ENCODE results near the gene KIF23. TPM values are rescaled to one million over a fixed set of nuclear protein-coding genes. Genes with fewer than 3 reads are reported as not detected.

The KIF23 gene
- total and polyA plus RNA-seq, 2 experiments from 2014 or later: 52.9 to 103 TPM

GRCh38 chr15:69482686-69483256 is 68.6 kb downstream of the KIF23 start:
- Histone ChIP-seq H3K27me3 (ENCODE audit: insufficient read depth) (no peaks in the 10 kb centered on the region), H3F3A (replicated peaks; ENCODE audit: low read depth) (no peaks in the 10 kb centered on the region), H3K79me2 (replicated peaks; ENCODE audit: insufficient read depth) (no peaks in the 10 kb centered on the region), H3K36me3 (ENCODE audit: insufficient read depth) (no peaks in the 10 kb centered on the region; the same call in 1 of the 2 replicates), H3K4me2 (no peak overlapping the region), H3K4me3 (no peak overlapping the region), H2AFZ (no peak overlapping the region), H4K20me1 (replicated peaks; ENCODE audit: insufficient read depth) (no peaks in the 10 kb centered on the region), H3K27ac (ENCODE audit: low read depth) (no peak overlapping the region), H3K4me1 (ENCODE audit: insufficient read depth) (no peaks in the 10 kb centered on the region), H3K9me2 (ENCODE audit: insufficient read depth) (no peaks in the 10 kb centered on the region)
- H3K4me1 Mint-ChIP-seq: no peaks in the 10 kb centered on the region; the same call in 2 of the 3 replicates
- H3K27ac Mint-ChIP-seq: no peak overlapping the region
- H3K27me3 Mint-ChIP-seq (ENCODE audit: insufficient read depth, low read depth, poor library complexity): peaks cover 9% of the 10 kb centered on the region
- no peak for DNase-seq (ENCODE audit: low spot score)
- no peak overlapping the region for H3K4me3 Mint-ChIP-seq
- peaks cover 14% of the 10 kb centered on the region; the same call in 2 of the 3 replicates for H3K9me3 Mint-ChIP-seq
- H3K36me3 Mint-ChIP-seq (ENCODE audit: low read depth): peaks cover 5% of the 10 kb centered on the region
- no peak for TF ChIP-seq POLR2AphosphoS5 (IDR thresholded peaks at IDR 0.05; ENCODE audit: low read depth)
- TF ChIP-seq ETS1 (IDR thresholded peaks at IDR 0.05): no peak
- TF ChIP-seq CTCF (conservative IDR thresholded peaks at IDR 0.05; ENCODE audit: low read depth in 2 of 2): no peak
- TF ChIP-seq NANOG (IDR thresholded peaks at IDR 0.05; ENCODE audit: borderline replicate concordance): no peak
- no peak for TF ChIP-seq EZH2 (IDR thresholded peaks at IDR 0.05; ENCODE audit: low read depth, unreplicated experiment)
- no peak for ATAC-seq

- peaks cover 11% of the 10 kb centered on the region for H3K27me3 Mint-ChIP-seq (ENCODE audit: insufficient read depth, low read depth, poor library complexity)
- TF ChIP-seq POLR2AphosphoS5 (IDR thresholded peaks at IDR 0.05; ENCODE audit: low read depth): no peak
- TF ChIP-seq REST (IDR thresholded peaks at IDR 0.05; ENCODE audit: unreplicated experiment): no peak
- TF ChIP-seq EZH2phosphoT487 (IDR thresholded peaks at IDR 0.05; ENCODE audit: unreplicated experiment): no peak
- no peak for TF ChIP-seq NANOG (IDR thresholded peaks at IDR 0.05; ENCODE audit: borderline replicate concordance)
- no peak for TF ChIP-seq CTCF (conservative IDR thresholded peaks at IDR 0.05; ENCODE audit: low read depth in 2 of 2)
- no peak for TF ChIP-seq EZH2 (IDR thresholded peaks at IDR 0.05; ENCODE audit: low read depth, unreplicated experiment)
- no peak for TF ChIP-seq ZNF114 (CRISPR knock-in tag; IDR thresholded peaks at IDR 0.05)
- no peak for TF ChIP-seq CREB1 (CRISPR knock-in tag; IDR thresholded peaks at IDR 0.05; ENCODE audit: low read depth)
These were observed 70.7 kb downstream of the KIF23 start for GRCh38 chr15:69484837-69485236.

More at GRCh38 chr15:69484837-69485236, 70.7 kb downstream of the KIF23 start:
- Histone ChIP-seq H2AFZ (no peak overlapping the region), H3F3A (replicated peaks; ENCODE audit: low read depth) (no peaks in the 10 kb centered on the region), H3K4me3 (no peak overlapping the region), H4K20me1 (replicated peaks; ENCODE audit: insufficient read depth) (no peaks in the 10 kb centered on the region), H3K79me2 (replicated peaks; ENCODE audit: insufficient read depth) (no peaks in the 10 kb centered on the region), H3K27me3 (ENCODE audit: insufficient read depth) (no peaks in the 10 kb centered on the region), H3K4me1 (ENCODE audit: insufficient read depth) (no peaks in the 10 kb centered on the region), H3K36me3 (ENCODE audit: insufficient read depth) (no peaks in the 10 kb centered on the region; the same call in 1 of the 2 replicates), H3K9me2 (ENCODE audit: insufficient read depth) (no peaks in the 10 kb centered on the region), H3K27ac (ENCODE audit: low read depth) (no peak overlapping the region), H3K4me2 (no peak overlapping the region)
- no peaks in the 10 kb centered on the region; the same call in 2 of the 3 replicates for H3K4me1 Mint-ChIP-seq
- H3K36me3 Mint-ChIP-seq (ENCODE audit: low read depth): peaks cover 2% of the 10 kb centered on the region; the same call in 1 of the 3 replicates
- no peak overlapping the region for H3K27ac Mint-ChIP-seq
- ATAC-seq: no peak
- no peak overlapping the region for H3K4me3 Mint-ChIP-seq
- no peak for DNase-seq (ENCODE audit: low spot score)
- H3K9me3 Mint-ChIP-seq: peaks cover 10% of the 10 kb centered on the region; the same call in 2 of the 3 replicates

All from GM23338 (cell line).